ENCODE measurements around the gene ZNF224. TPM values are rescaled to one million over a fixed set of nuclear protein-coding genes. Genes with fewer than 3 reads are reported as not detected.

Gene ZNF224
- total and polyA plus RNA-seq, 2 of the 13 experiments (the other 11 are each of a cell fraction or from before 2014, with no cell fraction given), result 13.0 to 16.1 TPM

DNA sequence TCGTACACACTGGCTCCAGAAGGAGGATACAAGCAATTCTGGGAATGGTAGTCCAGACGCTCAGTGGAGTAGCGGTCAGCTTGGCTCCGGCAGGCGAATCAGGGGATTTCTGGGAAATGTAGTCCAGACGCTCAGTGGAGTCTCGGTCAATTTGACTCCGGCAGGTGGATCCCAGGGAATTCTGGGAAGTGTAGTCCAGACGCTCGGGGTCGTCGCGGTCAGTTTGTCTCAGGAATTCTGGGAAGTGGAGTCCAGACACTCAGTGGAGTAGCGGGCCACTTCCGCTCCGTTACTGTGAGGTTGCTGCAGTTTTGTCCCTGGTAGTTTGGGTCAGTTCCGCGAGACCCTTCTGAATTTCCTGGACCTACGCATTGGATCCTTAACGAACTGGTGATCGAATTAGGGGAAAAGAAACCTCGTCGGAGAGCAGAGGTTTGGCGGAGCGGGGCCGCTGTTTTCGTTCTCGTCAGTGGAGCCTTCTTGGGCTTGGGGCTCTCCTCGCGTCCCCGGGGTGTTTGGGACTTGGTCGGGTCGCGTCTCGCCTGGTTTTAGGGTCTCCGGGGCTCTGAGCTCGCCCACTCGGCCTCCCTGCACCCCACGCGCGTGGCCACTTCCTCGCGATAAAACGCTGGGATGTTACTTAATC is 19.1 kb downstream of the ZNF224 start, which contains the start of gene ZNF225 (continued):
- no peak for TF ChIP-seq ZNF816 (CRISPR knock-in tag; IDR thresholded peaks at IDR 0.05; ENCODE audit: borderline replicate concordance)
- TF ChIP-seq, protein P1, sequence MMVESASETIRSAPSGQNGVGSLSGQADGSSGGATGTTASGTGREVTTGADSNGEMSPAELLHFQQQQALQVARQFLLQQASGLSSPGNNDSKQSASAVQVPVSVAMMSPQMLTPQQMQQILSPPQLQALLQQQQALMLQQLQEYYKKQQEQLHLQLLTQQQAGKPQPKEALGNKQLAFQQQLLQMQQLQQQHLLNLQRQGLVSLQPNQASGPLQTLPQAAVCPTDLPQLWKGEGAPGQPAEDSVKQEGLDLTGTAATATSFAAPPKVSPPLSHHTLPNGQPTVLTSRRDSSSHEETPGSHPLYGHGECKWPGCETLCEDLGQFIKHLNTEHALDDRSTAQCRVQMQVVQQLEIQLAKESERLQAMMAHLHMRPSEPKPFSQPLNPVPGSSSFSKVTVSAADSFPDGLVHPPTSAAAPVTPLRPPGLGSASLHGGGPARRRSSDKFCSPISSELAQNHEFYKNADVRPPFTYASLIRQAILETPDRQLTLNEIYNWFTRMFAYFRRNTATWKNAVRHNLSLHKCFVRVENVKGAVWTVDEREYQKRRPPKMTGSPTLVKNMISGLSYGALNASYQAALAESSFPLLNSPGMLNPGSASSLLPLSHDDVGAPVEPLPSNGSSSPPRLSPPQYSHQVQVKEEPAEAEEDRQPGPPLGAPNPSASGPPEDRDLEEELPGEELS (CRISPR knock-in tag; IDR thresholded peaks at IDR 0.05), result peak; percentile 53
- no peak for TF ChIP-seq ZNF749 (CRISPR knock-in tag; IDR thresholded peaks at IDR 0.05; ENCODE audit: borderline replicate concordance)
- peak; percentile 50; the same call in 1 of the 2 replicates for TF ChIP-seq PPARG (CRISPR knock-in tag; conservative IDR thresholded peaks at IDR 0.05)
- peak; percentile 92; the same call in 1 of the 2 replicates for TF ChIP-seq ZNF567 (CRISPR knock-in tag; IDR thresholded peaks at IDR 0.05; ENCODE audit: borderline replicate concordance)
- TF ChIP-seq ZNF546 (CRISPR knock-in tag; conservative IDR thresholded peaks at IDR 0.05), result no peak
- TF ChIP-seq MTA3 (CRISPR knock-in tag; IDR thresholded peaks at IDR 0.05), result no peak
- no peak for TF ChIP-seq ZNF713 (CRISPR knock-in tag; IDR thresholded peaks at IDR 0.05)
- no peak for TF ChIP-seq ZNF232 (CRISPR knock-in tag; IDR thresholded peaks at IDR 0.05; ENCODE audit: borderline replicate concordance)
- peak; percentile 44; the same call in 1 of the 2 replicates for TF ChIP-seq NCOR1 (IDR thresholded peaks at IDR 0.05; ENCODE audit: borderline replicate concordance, low read length)
- no peak for TF ChIP-seq KLF11 (CRISPR knock-in tag; IDR thresholded peaks at IDR 0.05)
- TF ChIP-seq, protein P2, sequence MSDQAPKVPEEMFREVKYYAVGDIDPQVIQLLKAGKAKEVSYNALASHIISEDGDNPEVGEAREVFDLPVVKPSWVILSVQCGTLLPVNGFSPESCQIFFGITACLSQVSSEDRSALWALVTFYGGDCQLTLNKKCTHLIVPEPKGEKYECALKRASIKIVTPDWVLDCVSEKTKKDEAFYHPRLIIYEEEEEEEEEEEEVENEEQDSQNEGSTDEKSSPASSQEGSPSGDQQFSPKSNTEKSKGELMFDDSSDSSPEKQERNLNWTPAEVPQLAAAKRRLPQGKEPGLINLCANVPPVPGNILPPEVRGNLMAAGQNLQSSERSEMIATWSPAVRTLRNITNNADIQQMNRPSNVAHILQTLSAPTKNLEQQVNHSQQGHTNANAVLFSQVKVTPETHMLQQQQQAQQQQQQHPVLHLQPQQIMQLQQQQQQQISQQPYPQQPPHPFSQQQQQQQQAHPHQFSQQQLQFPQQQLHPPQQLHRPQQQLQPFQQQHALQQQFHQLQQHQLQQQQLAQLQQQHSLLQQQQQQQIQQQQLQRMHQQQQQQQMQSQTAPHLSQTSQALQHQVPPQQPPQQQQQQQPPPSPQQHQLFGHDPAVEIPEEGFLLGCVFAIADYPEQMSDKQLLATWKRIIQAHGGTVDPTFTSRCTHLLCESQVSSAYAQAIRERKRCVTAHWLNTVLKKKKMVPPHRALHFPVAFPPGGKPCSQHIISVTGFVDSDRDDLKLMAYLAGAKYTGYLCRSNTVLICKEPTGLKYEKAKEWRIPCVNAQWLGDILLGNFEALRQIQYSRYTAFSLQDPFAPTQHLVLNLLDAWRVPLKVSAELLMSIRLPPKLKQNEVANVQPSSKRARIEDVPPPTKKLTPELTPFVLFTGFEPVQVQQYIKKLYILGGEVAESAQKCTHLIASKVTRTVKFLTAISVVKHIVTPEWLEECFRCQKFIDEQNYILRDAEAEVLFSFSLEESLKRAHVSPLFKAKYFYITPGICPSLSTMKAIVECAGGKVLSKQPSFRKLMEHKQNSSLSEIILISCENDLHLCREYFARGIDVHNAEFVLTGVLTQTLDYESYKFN (CRISPR knock-in tag; conservative IDR thresholded peaks at IDR 0.05), result 0 out of 2 replicates have a peak, but pooled peaks have one; percentile 12
- no peak for TF ChIP-seq SOX13 (IDR thresholded peaks at IDR 0.05)
- TF ChIP-seq SOX13 (CRISPR knock-in tag; conservative IDR thresholded peaks at IDR 0.05 in 1 of 2, IDR thresholded peaks at IDR 0.05 in 1 of 2), result no peak
- TF ChIP-seq STAT5B (CRISPR knock-in tag; IDR thresholded peaks at IDR 0.05), result no peak
- no peak for TF ChIP-seq HOXA9 (CRISPR knock-in tag; IDR thresholded peaks at IDR 0.05; ENCODE audit: borderline replicate concordance)
- no peak for TF ChIP-seq ZFAT (CRISPR knock-in tag; conservative IDR thresholded peaks at IDR 0.05)
- TF ChIP-seq HMG20B (CRISPR knock-in tag; conservative IDR thresholded peaks at IDR 0.05), result no peak
- TF ChIP-seq, protein P3, sequence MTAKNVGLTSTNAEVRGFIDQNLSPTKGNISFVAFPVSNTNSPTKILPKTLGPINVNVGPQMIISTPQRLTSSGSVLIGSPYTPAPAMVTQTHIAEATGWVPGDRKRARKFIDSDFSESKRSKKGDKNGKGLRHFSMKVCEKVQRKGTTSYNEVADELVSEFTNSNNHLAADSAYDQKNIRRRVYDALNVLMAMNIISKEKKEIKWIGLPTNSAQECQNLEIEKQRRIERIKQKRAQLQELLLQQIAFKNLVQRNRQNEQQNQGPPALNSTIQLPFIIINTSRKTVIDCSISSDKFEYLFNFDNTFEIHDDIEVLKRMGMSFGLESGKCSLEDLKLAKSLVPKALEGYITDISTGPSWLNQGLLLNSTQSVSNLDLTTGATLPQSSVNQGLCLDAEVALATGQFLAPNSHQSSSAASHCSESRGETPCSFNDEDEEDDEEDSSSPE (CRISPR knock-in tag; IDR thresholded peaks at IDR 0.05), result peak; percentile 33; the same call in 1 of the 2 replicates
- TF ChIP-seq NBN (conservative IDR thresholded peaks at IDR 0.05), result no peak
- peak; percentile 77; the same call in 1 of the 2 replicates for TF ChIP-seq YEATS2 (CRISPR knock-in tag; IDR thresholded peaks at IDR 0.05; ENCODE audit: borderline replicate concordance)
- TF ChIP-seq NFIC (IDR thresholded peaks at IDR 0.05; ENCODE audit: low read length), result 0 out of 2 replicates have a peak, but pooled peaks have one; percentile 55
- peak; percentile 83 for TF ChIP-seq GATAD1 (CRISPR knock-in tag; IDR thresholded peaks at IDR 0.05)
- TF ChIP-seq TRIM24 (CRISPR knock-in tag; IDR thresholded peaks at IDR 0.05), result no peak
- TF ChIP-seq FOXA3 (CRISPR knock-in tag; IDR thresholded peaks at IDR 0.05), result peak; percentile 58

Data from HepG2 (cell line).